Loucy (cell line): Measurements from ENCODE around the gene PAX7.

Experiments used
- H2AFZ ChIP-seq: fragments of 200-600 bp; sonication (generic); 2 replicates; pipeline ENCODE4 v1.6.0; 2016; ENCODE audit warnings: antibody characterized with exemption, mild to moderate bottlenecking, low read length, moderate library complexity
- H3F3A ChIP-seq: fragments of 200-600 bp; 2 replicates; pipeline ENCODE4 v1.6.0; 2016; ENCODE audit warnings: antibody characterized with exemption, low read depth, mild to moderate bottlenecking
- H3K27me3 ChIP-seq: fragments of 200-600 bp; sonication (generic); 2 replicates; pipeline ENCODE4 v1.6.1; 2014; ENCODE audit warnings: low read length, mild to moderate bottlenecking; ENCODE audit not compliant: insufficient read depth, poor library complexity, severe bottlenecking
- H3K36me3 ChIP-seq: fragments of 200-600 bp; sonication (generic); 2 replicates; pipeline ENCODE4 v1.6.1; 2016; ENCODE audit warnings: low read length; ENCODE audit not compliant: insufficient read depth
- H3K4me1 ChIP-seq: fragments of 200-600 bp; sonication (generic); 2 replicates; pipeline ENCODE4 v1.5.1; 2014; ENCODE audit warnings: low read length, mild to moderate bottlenecking; ENCODE audit not compliant: insufficient read depth, poor library complexity, severe bottlenecking
- H3K4me2 ChIP-seq: fragments of 200-600 bp; sonication (generic); 2 replicates; pipeline ENCODE4 v1.6.0; 2014; ENCODE audit warnings: antibody characterized with exemption, low read length, low read depth, mild to moderate bottlenecking; ENCODE audit not compliant: poor library complexity, severe bottlenecking
- H3K4me3 ChIP-seq: fragments of 200-600 bp; sonication (generic); 2 replicates; pipeline ENCODE4 v1.5.1; 2014; ENCODE audit warnings: low read length, mild to moderate bottlenecking, mixed read lengths; ENCODE audit not compliant: poor library complexity, severe bottlenecking
- H3K79me2 ChIP-seq: fragments of 200-600 bp; sonication (generic); 2 replicates; pipeline ENCODE4 v1.6.1; 2014; ENCODE audit warnings: low read length; ENCODE audit not compliant: insufficient read depth
- H3K9ac ChIP-seq: fragments of 200-600 bp; sonication (generic); 2 replicates; pipeline ENCODE4 v1.6.0; 2014; ENCODE audit warnings: mild to moderate bottlenecking, low read depth, low read length, moderate library complexity; ENCODE audit not compliant: poor library complexity, severe bottlenecking
- H3K9me2 ChIP-seq: fragments of 200-600 bp; sonication (generic); replicated peaks from 2 replicates; pipeline ENCODE4 v1.6.1; 2016; ENCODE audit warnings: low read depth, low read length, mixed read lengths
- H3K9me3 ChIP-seq: fragments of 200-600 bp; sonication (generic); 2 replicates; pipeline ENCODE4 v1.6.1; 2014; ENCODE audit warnings: mild to moderate bottlenecking, antibody characterized with exemption, low read length, low read depth; ENCODE audit not compliant: insufficient read depth
- H4K20me1 ChIP-seq: fragments of 200-600 bp; sonication (generic); 2 replicates; pipeline ENCODE4 v1.6.0; 2014; ENCODE audit warnings: antibody characterized with exemption, low read length, mild to moderate bottlenecking; ENCODE audit not compliant: insufficient read depth, poor library complexity, severe bottlenecking
- EZH2phosphoT487 ChIP-seq: fragments of 200-600 bp; IDR thresholded peaks from 2 replicates; pipeline ENCODE4 v1.6.1; 2018; ENCODE audit warnings: antibody characterized with exemption, mild to moderate bottlenecking, moderate library complexity, borderline replicate concordance
- TF ChIP-seq, protein P1 (sequence below): fragments of 200-600 bp; sonication (generic); conservative IDR thresholded peaks from 2 replicates; pipeline ENCODE4 v1.5.1; 2014; ENCODE audit warnings: mild to moderate bottlenecking, antibody characterized with exemption, low read length

PAX7 gene

DNA sequence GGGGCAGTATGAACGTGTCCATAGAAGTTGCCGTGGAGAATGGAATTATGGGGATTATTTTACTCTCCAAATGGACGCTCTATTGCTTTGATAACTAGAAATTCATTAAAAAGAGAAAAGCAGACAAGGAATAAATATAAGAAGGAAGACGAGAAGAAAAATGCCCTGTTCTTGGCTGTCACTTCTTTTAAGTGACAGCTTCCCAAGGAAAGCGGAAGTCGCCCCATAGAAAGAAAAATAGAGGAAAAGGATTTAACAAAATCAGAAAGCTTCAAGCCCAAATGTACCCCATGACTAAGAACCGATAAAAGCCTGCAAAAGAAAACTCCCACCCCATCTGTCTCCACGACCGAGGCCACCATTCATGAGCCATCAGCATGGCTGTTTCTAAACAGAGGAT, 143.1 kb downstream of the PAX7 start:
- Histone ChIP-seq H3K4me2 (no peak overlapping the region), H3F3A (no peaks in the 10 kb centered on the region), H3K9me2 (no peaks in the 10 kb centered on the region), H3K79me2 (no peaks in the 10 kb centered on the region), H3K36me3 (no peaks in the 10 kb centered on the region), H2AFZ (no peak overlapping the region), H3K4me1 (no peaks in the 10 kb centered on the region), H3K9ac (no peak overlapping the region), H3K27me3 (no peaks in the 10 kb centered on the region), H3K9me3 (no peaks in the 10 kb centered on the region), H4K20me1 (no peaks in the 10 kb centered on the region), H3K4me3 (no peak overlapping the region)
- no peak for TF ChIP-seq EZH2phosphoT487
- TF ChIP-seq, protein P1, sequence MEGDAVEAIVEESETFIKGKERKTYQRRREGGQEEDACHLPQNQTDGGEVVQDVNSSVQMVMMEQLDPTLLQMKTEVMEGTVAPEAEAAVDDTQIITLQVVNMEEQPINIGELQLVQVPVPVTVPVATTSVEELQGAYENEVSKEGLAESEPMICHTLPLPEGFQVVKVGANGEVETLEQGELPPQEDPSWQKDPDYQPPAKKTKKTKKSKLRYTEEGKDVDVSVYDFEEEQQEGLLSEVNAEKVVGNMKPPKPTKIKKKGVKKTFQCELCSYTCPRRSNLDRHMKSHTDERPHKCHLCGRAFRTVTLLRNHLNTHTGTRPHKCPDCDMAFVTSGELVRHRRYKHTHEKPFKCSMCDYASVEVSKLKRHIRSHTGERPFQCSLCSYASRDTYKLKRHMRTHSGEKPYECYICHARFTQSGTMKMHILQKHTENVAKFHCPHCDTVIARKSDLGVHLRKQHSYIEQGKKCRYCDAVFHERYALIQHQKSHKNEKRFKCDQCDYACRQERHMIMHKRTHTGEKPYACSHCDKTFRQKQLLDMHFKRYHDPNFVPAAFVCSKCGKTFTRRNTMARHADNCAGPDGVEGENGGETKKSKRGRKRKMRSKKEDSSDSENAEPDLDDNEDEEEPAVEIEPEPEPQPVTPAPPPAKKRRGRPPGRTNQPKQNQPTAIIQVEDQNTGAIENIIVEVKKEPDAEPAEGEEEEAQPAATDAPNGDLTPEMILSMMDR, result no peak

DNA sequence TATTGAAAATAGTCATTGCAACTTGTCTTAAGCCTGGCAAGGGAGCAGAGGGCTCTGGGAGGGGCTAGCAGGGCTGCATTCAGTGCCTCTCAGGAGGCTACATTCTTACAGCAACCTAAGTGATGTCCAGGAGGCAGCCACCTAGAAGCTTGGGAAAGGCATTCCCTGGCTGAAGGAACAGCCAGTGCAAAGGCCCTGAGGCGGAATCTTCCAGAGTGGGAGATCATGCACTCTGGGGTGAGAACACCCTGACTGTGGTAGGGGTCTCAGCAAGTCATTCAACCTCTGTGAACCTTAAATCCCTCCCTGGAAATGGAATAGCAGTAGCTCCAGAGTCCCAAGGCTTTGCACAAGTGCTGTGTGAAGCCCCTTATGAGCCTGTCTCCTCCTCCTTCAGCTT, 144.7 kb downstream of the PAX7 start:
- Histone ChIP-seq H4K20me1 (no peaks in the 10 kb centered on the region), H3K79me2 (no peaks in the 10 kb centered on the region), H3K4me3 (no peak overlapping the region), H3K9me2 (no peaks in the 10 kb centered on the region), H3K27me3 (no peaks in the 10 kb centered on the region), H3K36me3 (no peaks in the 10 kb centered on the region), H3K4me2 (no peak overlapping the region), H3K4me1 (no peaks in the 10 kb centered on the region), H3K9me3 (no peaks in the 10 kb centered on the region), H2AFZ (no peak overlapping the region), H3K9ac (no peak overlapping the region), H3F3A (no peaks in the 10 kb centered on the region)
- TF ChIP-seq, protein P1, result no peak
- TF ChIP-seq EZH2phosphoT487, result no peak

DNA sequence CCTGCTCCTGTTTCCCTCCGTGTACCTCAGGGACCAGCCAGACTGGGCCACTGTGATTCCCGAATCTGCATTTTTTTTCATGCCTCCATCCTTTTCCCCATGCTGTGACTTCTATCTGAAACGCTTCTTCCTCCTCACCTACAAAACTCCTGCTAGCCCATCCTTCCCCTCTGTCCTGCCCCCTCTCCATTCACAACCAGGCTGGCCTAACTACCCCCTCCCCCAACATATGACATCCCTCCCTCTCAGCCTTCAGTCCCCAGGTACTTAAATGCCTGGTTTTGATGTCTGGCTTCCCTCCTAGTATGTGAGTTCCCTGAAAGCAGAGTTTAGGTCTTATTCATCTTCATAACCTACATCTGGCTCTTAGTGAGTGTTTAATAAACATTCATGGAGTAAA, 146.1 kb downstream of the PAX7 start:
- no peak overlapping the region for H3K4me3 ChIP-seq
- H3K9ac ChIP-seq, result no peak overlapping the region
- no peaks in the 10 kb centered on the region for H3K27me3 ChIP-seq
- H4K20me1 ChIP-seq, result no peaks in the 10 kb centered on the region
- no peaks in the 10 kb centered on the region for H3K79me2 ChIP-seq
- no peaks in the 10 kb centered on the region for H3K4me1 ChIP-seq
- no peaks in the 10 kb centered on the region for H3K9me2 ChIP-seq
- no peaks in the 10 kb centered on the region for H3F3A ChIP-seq
- H3K9me3 ChIP-seq, result no peaks in the 10 kb centered on the region
- H3K4me2 ChIP-seq, result no peak overlapping the region
- no peaks in the 10 kb centered on the region for H3K36me3 ChIP-seq
- no peak overlapping the region for H2AFZ ChIP-seq
- TF ChIP-seq EZH2phosphoT487, result no peak
- TF ChIP-seq, protein P1, result no peak
